A549 (cell line): ENCODE data around the gene SORCS3. TPM values are rescaled to one million over a fixed set of nuclear protein-coding genes. Genes with fewer than 3 reads are reported as not detected.

Experiments used
- ATAC-seq, 2 experiments: fragments of 200-7000 bp in 1 of 2; fragments of >200 bp in 1 of 2; cut with Nextera tagmentation in 1 of 2; cut with Tn5 transposase in 1 of 2; 3 replicates each; pipeline versions ENCODE4 v1.8.0 to v1.9.1; 2018 to 2020; ENCODE audit warnings: mild to moderate bottlenecking in 1 of 2, moderate library complexity in 1 of 2
- CTCF ChIA-PET: fragments of 300-600 bp; sonication (Branson Sonifier 250); formaldehyde crosslinking; extraction: SDS; loops from one replicate; lab custom pipeline; 2021; ENCODE audit warnings: antibody characterized with exemption, inconsistent platforms; lab: Yijun Ruan, JAX
- POLR2A ChIA-PET: fragments of 350-600 bp; formaldehyde crosslinking; extraction: SDS; loops from one replicate; lab custom pipeline; 2021; ENCODE audit warnings: antibody characterized with exemption, inconsistent platforms; lab: Yijun Ruan, JAX
- DNase-seq, 2 experiments: peaks; one replicate each; pipeline versions ENCODE4 v3.0.0 to v3.0.0-alpha.2; 2011 to 2016; ENCODE audit warnings: low read depth in 1 of 2, low spot score in 1 of 2
- FAIRE-seq: peaks from 2 replicates; lab custom pipeline; 2011; peaks lifted over from hg19 to GRCh38; lab: Jason Lieb, UNC
- H3K27ac ChIP-seq, 2 experiments: fragments of >200 bp; sonication (Bioruptor Twin); formaldehyde crosslinking; 3 replicates each; pipeline ENCODE4 v1.5.1; 2016 to 2017
- H3K4me1 ChIP-seq: fragments of >200 bp; sonication (Bioruptor Twin); formaldehyde crosslinking; 3 replicates; pipeline ENCODE4 v1.6.1; 2016
- H3K4me2 ChIP-seq: fragments of >200 bp; sonication (Bioruptor Twin); formaldehyde crosslinking; 3 replicates; pipeline ENCODE4 v1.6.1; 2016
- H3K4me3 ChIP-seq: fragments of >200 bp; sonication (Bioruptor Twin); formaldehyde crosslinking; 3 replicates; pipeline ENCODE4 v1.5.1; 2016
- H3K9me3 ChIP-seq: fragments of >200 bp; sonication (Bioruptor Twin); formaldehyde crosslinking; 3 replicates; pipeline ENCODE4 v1.6.1; 2016
- BCL3 ChIP-seq: fragments of >200 bp; sonication (Bioruptor Twin); formaldehyde crosslinking; IDR thresholded peaks from 3 replicates; pipeline ENCODE4 v1.6.1; 2016
- BHLHE40 ChIP-seq: IDR thresholded peaks from 2 replicates; pipeline ENCODE4 v1.6.1; 2012; ENCODE audit warnings: low read depth, low read length, inconsistent platforms
- CBX2 ChIP-seq: fragments of 200-600 bp; sonication (generic); IDR thresholded peaks from 2 replicates; pipeline ENCODE4 v1.6.1; 2016; ENCODE audit warnings: low read depth, mild to moderate bottlenecking, borderline replicate concordance
- CBX8 ChIP-seq: fragments of 200-600 bp; sonication (generic); IDR thresholded peaks from 2 replicates; pipeline ENCODE4 v1.6.1; 2016
- E2F6 ChIP-seq: IDR thresholded peaks from 2 replicates; pipeline ENCODE4 v1.6.1; 2012; ENCODE audit warnings: low read depth, borderline replicate concordance
- EHF ChIP-seq: fragments of 250-450 bp; sonication (Bioruptor Pico); IDR thresholded peaks from 2 replicates; pipeline ENCODE4 v1.5.0; 2020; ENCODE audit warnings: mild to moderate bottlenecking
- ELK1 ChIP-seq: fragments of 150-350 bp; IDR thresholded peaks from 2 replicates; pipeline ENCODE4 v1.6.1; 2014; ENCODE audit warnings: low read depth, mild to moderate bottlenecking, low read length
- EP300 ChIP-seq, 2 experiments: fragments of >200 bp; sonication (Bioruptor Twin); formaldehyde crosslinking; IDR thresholded peaks; 2 replicates in 1 of 2; 3 replicates in 1 of 2; pipeline ENCODE4 v1.6.1; 2016 to 2017
- FOSB ChIP-seq: fragments of 250-450 bp; sonication (Bioruptor Pico); IDR thresholded peaks from 2 replicates; pipeline ENCODE4 v1.5.0; 2020; ENCODE audit warnings: mild to moderate bottlenecking, moderate library complexity
- FOSL2 ChIP-seq, 2 experiments: fragments of 450-650 bp in 1 of 2; fragments of >200 bp in 1 of 2; sonication (Bioruptor Twin) in 1 of 2; formaldehyde crosslinking; IDR thresholded peaks; 2 replicates each; pipeline versions ENCODE4 v1.5.0 to v1.6.1; 2016 to 2020; ENCODE audit warnings: mild to moderate bottlenecking in 1 of 2, moderate library complexity in 1 of 2
- GATA3 ChIP-seq: IDR thresholded peaks from 2 replicates; pipeline ENCODE4 v1.6.1; 2012; ENCODE audit warnings: borderline replicate concordance
- HDAC2 ChIP-seq: fragments of 200-600 bp; sonication (generic); IDR thresholded peaks from 2 replicates; pipeline ENCODE4 v1.6.1; 2016
- HEYL ChIP-seq: fragments of 250-450 bp; sonication (Bioruptor Pico); IDR thresholded peaks from 2 replicates; pipeline ENCODE4 v1.8.0; 2021; ENCODE audit warnings: mild to moderate bottlenecking, moderate library complexity
- HMGXB4 ChIP-seq: fragments of 250-450 bp; sonication (Bioruptor Pico); IDR thresholded peaks from 2 replicates; pipeline ENCODE4 v1.5.0; 2021; ENCODE audit warnings: mild to moderate bottlenecking, moderate library complexity, borderline replicate concordance
- HOXA7 ChIP-seq: fragments of 250-450 bp; sonication (Bioruptor Pico); IDR thresholded peaks from 2 replicates; pipeline ENCODE4 v1.5.0; 2020; ENCODE audit warnings: mild to moderate bottlenecking, moderate library complexity
- HOXB13 ChIP-seq: fragments of 250-450 bp; sonication (Bioruptor Pico); IDR thresholded peaks from 2 replicates; pipeline ENCODE4 v1.5.0; 2020; ENCODE audit warnings: low read depth, mild to moderate bottlenecking, moderate library complexity
- JUNB ChIP-seq: fragments of >200 bp; sonication (Bioruptor Twin); formaldehyde crosslinking; IDR thresholded peaks from 2 replicates; pipeline ENCODE4 v1.6.1; 2016
- KDM5A ChIP-seq: fragments of 200-600 bp; sonication (generic); IDR thresholded peaks from 2 replicates; pipeline ENCODE4 v1.6.1; 2016; ENCODE audit warnings: antibody characterized with exemption, mild to moderate bottlenecking
- NPAS2 ChIP-seq: fragments of 250-450 bp; sonication (Bioruptor Pico); IDR thresholded peaks from 2 replicates; pipeline ENCODE4 v1.8.0; 2022; ENCODE audit warnings: mild to moderate bottlenecking, moderate library complexity, borderline replicate concordance
- PHF8 ChIP-seq: fragments of 200-600 bp; sonication (generic); IDR thresholded peaks from 2 replicates; pipeline ENCODE4 v1.6.1; 2016; ENCODE audit warnings: low read depth, mild to moderate bottlenecking, antibody characterized with exemption, moderate library complexity, borderline replicate concordance
- POLR2A ChIP-seq: IDR thresholded peaks from 2 replicates; pipeline ENCODE4 v1.6.1; 2012; ENCODE audit warnings: mild to moderate bottlenecking, low read length
- RARB ChIP-seq: fragments of 250-450 bp; sonication (Bioruptor Pico); IDR thresholded peaks from 2 replicates; pipeline ENCODE4 v1.8.0; 2021; ENCODE audit warnings: mild to moderate bottlenecking, moderate library complexity
- SMC3 ChIP-seq: fragments of >200 bp; sonication (Bioruptor Twin); formaldehyde crosslinking; IDR thresholded peaks from 3 replicates; pipeline ENCODE4 v1.6.1; 2018; ENCODE audit warnings: inconsistent platforms
- TP53 ChIP-seq: fragments of 250-450 bp; sonication (Bioruptor Pico); IDR thresholded peaks from 2 replicates; pipeline ENCODE4 v1.5.0; 2021; ENCODE audit warnings: mild to moderate bottlenecking, moderate library complexity
- ZFP36 ChIP-seq: fragments of 450-650 bp; IDR thresholded peaks from 2 replicates; pipeline ENCODE4 v1.6.1; 2014; ENCODE audit warnings: borderline replicate concordance; ENCODE audit not compliant: partially characterized antibody
- ZNF302 ChIP-seq: fragments of 250-450 bp; sonication (Bioruptor Pico); IDR thresholded peaks from 2 replicates; pipeline ENCODE4 v1.9.0; 2021; ENCODE audit warnings: inconsistent platforms, mild to moderate bottlenecking, moderate library complexity
- WGBS: methylation state at CpG from one replicate; pipeline ENCODE4 v1.1.6; 2017; ENCODE audit errors: missing lambda C conversion rate; 5-methylcytosine and 5-hydroxymethylcytosine counted together
- polyA plus RNA-seq, 4 experiments: library from polyadenylated mRNA; depleted of rRNA in 3 of 4; stranded (reverse); fragments of >200 nt; fragmentation: RNase III in 1 of 4; extraction: RNeasy Plus Mini Kit Qiagen cat#74134 plus additional on column Dnase treatment in 1 of 4; gene quantifications; 2 replicates in 3 of 4; 3 replicates in 1 of 4; pipeline ENCODE4 v1.2.3, GENCODE V29; 2011 to 2017

SORCS3 gene
- polyA plus RNA-seq, 2 of the 4 experiments (the other 2 are of a cell fraction), result not detected

GRCh38 chr10:105288026-105288425 is 646.9 kb downstream of the SORCS3 start:
- no peak for ATAC-seq
- WGBS, result 8% methylated on average over 2 of the region's 2 CpGs
- H3K4me2 ChIP-seq, result no peak overlapping the region
- no peak overlapping the region for H3K4me3 ChIP-seq
- TF ChIP-seq GATA3, result no peak
- no peak for TF ChIP-seq CBX2
- no peak for TF ChIP-seq ELK1
- no peak for TF ChIP-seq KDM5A
- TF ChIP-seq SMC3, result no peak
- TF ChIP-seq NPAS2 (CRISPR knock-in tag), result no peak
- TF ChIP-seq PHF8, result no peak
- TF ChIP-seq, all 56 proteins: peak for 0
- no peak overlapping the region for H3K27ac ChIP-seq
- no peaks in the 10 kb centered on the region for H3K4me1 ChIP-seq
- ChIA-PET CTCF (no interaction called here), POLR2A (no interaction called here)
- FAIRE-seq (no peak), DNase-seq (no peak)
- no peaks in the 10 kb centered on the region for H3K9me3 ChIP-seq

- POLR2A ChIA-PET, result no interaction called here
- H3K4me1 ChIP-seq, result no peaks in the 10 kb centered on the region
- H3K27ac ChIP-seq, result no peak overlapping the region
- no peaks in the 10 kb centered on the region for H3K9me3 ChIP-seq
- ATAC-seq, result no peak
- TF ChIP-seq RARB (no peak), HMGXB4 (CRISPR knock-in tag) (no peak), ZNF302 (no peak), EHF (CRISPR knock-in tag) (no peak), EP300 (IDR thresholded peaks at IDR 0.05) (no peak), GATA3 (no peak), FOSL2 (IDR thresholded peaks at IDR 0.05) (no peak), FOSL2 (CRISPR knock-in tag; IDR thresholded peaks at IDR 0.05) (no peak)
- TF ChIP-seq, all 56 proteins: peak for 0
- CTCF ChIA-PET, result no interaction called here
- FAIRE-seq (no peak), DNase-seq (no peak)
- Histone ChIP-seq H3K4me3 (no peak overlapping the region), H3K4me2 (no peak overlapping the region)
Measured at GRCh38 chr10:105288613-105289012, 647.5 kb downstream of the SORCS3 start.

- Histone ChIP-seq H3K4me1 (no peaks in the 10 kb centered on the region), H3K4me2 (no peak overlapping the region), H3K4me3 (no peak overlapping the region), H3K9me3 (no peaks in the 10 kb centered on the region), H3K27ac (no peak overlapping the region)
- no peak for ATAC-seq
- ChIA-PET POLR2A (no interaction called here), CTCF (no interaction called here)
- TF ChIP-seq EP300 (IDR thresholded peaks at IDR 0.05) (no peak), E2F6 (no peak), HEYL (no peak), TP53 (CRISPR knock-in tag) (no peak)
- WGBS, result 5% methylated on average over 4 of the region's 4 CpGs
- no peak for FAIRE-seq
- DNase-seq, result no peak
Measured at GRCh38 chr10:105291571-105291970, 650.5 kb downstream of the SORCS3 start.

- ChIA-PET CTCF (interaction anchor here (0.9 kb wide), 1 partner anchor 311 kb away, joined by 3 read pairs; no protein-coding TSS in a partner anchor), POLR2A (no interaction called here)
- no peak overlapping the region for H3K4me3 ChIP-seq
- TF ChIP-seq CBX2, result no peak
- TF ChIP-seq NPAS2 (CRISPR knock-in tag), result no peak
- TF ChIP-seq HDAC2, result no peak
- TF ChIP-seq BCL3, result no peak
- TF ChIP-seq HMGXB4 (CRISPR knock-in tag), result no peak
- TF ChIP-seq HOXB13 (CRISPR knock-in tag), result no peak
- TF ChIP-seq CBX8, result no peak
- no peak for TF ChIP-seq FOSB (CRISPR knock-in tag)
- TF ChIP-seq POLR2A, result no peak
- TF ChIP-seq TP53 (CRISPR knock-in tag), result no peak
- no peak for TF ChIP-seq BHLHE40
- no peak for TF ChIP-seq HOXA7 (CRISPR knock-in tag)
- TF ChIP-seq JUNB, result no peak
- no peak for TF ChIP-seq ZFP36
Measured at GRCh38 chr10:105292236-105292635, 651.1 kb downstream of the SORCS3 start.

More at GRCh38 chr10:105292236-105292635, 651.1 kb downstream of the SORCS3 start:
- no peaks in the 10 kb centered on the region for H3K9me3 ChIP-seq
- FAIRE-seq, result no peak
- ATAC-seq, result no peak
- 5% methylated on average over 3 of the region's 3 CpGs for WGBS
- no peaks in the 10 kb centered on the region for H3K4me1 ChIP-seq
- no peak overlapping the region for H3K27ac ChIP-seq
- DNase-seq, result no peak
- H3K4me2 ChIP-seq, result no peak overlapping the region
